ENCODE results near the gene EFNB2. TPM values are rescaled to one million over a fixed set of nuclear protein-coding genes. Genes with fewer than 3 reads are reported as not detected.

Gene EFNB2
- total RNA-seq, 4 donors from 2014 or later = 11.9 to 50.4 (median 37.4) TPM

- ATAC-seq (ENCODE audit: low FRiP score) (no peak), DNase-seq (ENCODE audit: low spot score) (no peak)
- no peak for TF ChIP-seq CTCF (IDR thresholded peaks at IDR 0.05)
Observed at GRCh38 chr13:106450991-106451390, 84.5 kb downstream of the EFNB2 start.

GRCh38 chr13:106449096-106449495 lies 86.4 kb downstream of the EFNB2 start:
- TF ChIP-seq CTCF (IDR thresholded peaks at IDR 0.05) = no peak
- no peak for DNase-seq (ENCODE audit: low spot score)
- no peak for ATAC-seq (ENCODE audit: low FRiP score)

GRCh38 chr13:106445996-106446395 lies 89.5 kb downstream of the EFNB2 start:
- DNase-seq (ENCODE audit: low spot score) (no peak), ATAC-seq (ENCODE audit: low FRiP score) (no peak)
- TF ChIP-seq CTCF (IDR thresholded peaks at IDR 0.05) = no peak

GRCh38 chr13:106443607-106444322 lies 91.7 kb downstream of the EFNB2 start:
- ATAC-seq (ENCODE audit: low FRiP score) (no peak), DNase-seq (ENCODE audit: low spot score) (no peak)
- TF ChIP-seq CTCF (IDR thresholded peaks at IDR 0.05) = no peak

GRCh38 chr13:106440866-106441265 lies 94.6 kb downstream of the EFNB2 start:
- no peak for DNase-seq (ENCODE audit: low spot score)
- no peak for ATAC-seq (ENCODE audit: low FRiP score)
- TF ChIP-seq CTCF (IDR thresholded peaks at IDR 0.05) = no peak

Other genes with a start within 250 kb of the EFNB2 start
- gene ARGLU1, start 32.5 kb upstream of the EFNB2 start, total RNA-seq = 100 to 1,000 TPM in 3 of 4 donors, 10 to 100 TPM in 1; 70.8 to 154 (median 122) TPM